ENCODE results near the gene AMBRA1. TPM values are rescaled to one million over a fixed set of nuclear protein-coding genes. Genes with fewer than 3 reads are reported as not detected.

AMBRA1 gene
- total RNA-seq, 1 donor from 2014 or later = 22.3 TPM

- no peak for DNase-seq (ENCODE audit: low spot score)
These were observed 117.8 kb downstream of the AMBRA1 start for GRCh38 chr11:46475926-46476545.

GRCh38 chr11:46475051-46475925, 118.5 kb downstream of the AMBRA1 start:
- no peak for DNase-seq (ENCODE audit: low spot score)

- DNase-seq (ENCODE audit: low spot score) = no peak
These were observed 121.2 kb downstream of the AMBRA1 start for GRCh38 chr11:46472662-46472994.

- no peak for DNase-seq (ENCODE audit: low spot score)
These were observed 121.7 kb downstream of the AMBRA1 start for GRCh38 chr11:46471943-46472661.

GRCh38 chr11:46469926-46470325, 123.9 kb downstream of the AMBRA1 start:
- no peak for DNase-seq (ENCODE audit: low spot score)

GRCh38 chr11:46465683-46466082, 128.1 kb downstream of the AMBRA1 start:
- DNase-seq (ENCODE audit: low spot score) = no peak

- DNase-seq (ENCODE audit: low spot score) = no peak
These were observed 130.0 kb downstream of the AMBRA1 start for GRCh38 chr11:46463701-46464421.

GRCh38 chr11:46461461-46461927, 132.3 kb downstream of the AMBRA1 start:
- DNase-seq (ENCODE audit: low spot score) = no peak

- no peak for DNase-seq (ENCODE audit: low spot score)
These were observed 135.3 kb downstream of the AMBRA1 start for GRCh38 chr11:46458491-46458890.

GRCh38 chr11:46457659-46458424, 136.0 kb downstream of the AMBRA1 start:
- DNase-seq (ENCODE audit: low spot score) = no peak

- DNase-seq (ENCODE audit: low spot score) = no peak
These were observed 136.8 kb downstream of the AMBRA1 start for GRCh38 chr11:46457021-46457420.

- no peak for DNase-seq (ENCODE audit: low spot score)
These were observed 137.4 kb downstream of the AMBRA1 start for GRCh38 chr11:46456269-46457001.

- no peak for DNase-seq (ENCODE audit: low spot score)
These were observed 138.0 kb downstream of the AMBRA1 start for GRCh38 chr11:46455834-46456233.

- DNase-seq (ENCODE audit: low spot score) = no peak
These were observed 140.8 kb downstream of the AMBRA1 start for GRCh38 chr11:46452918-46453517.

GRCh38 chr11:46451759-46452158, 142.1 kb downstream of the AMBRA1 start:
- DNase-seq (ENCODE audit: low spot score) = no peak

GRCh38 chr11:46450846-46451477, 142.9 kb downstream of the AMBRA1 start:
- no peak for DNase-seq (ENCODE audit: low spot score)

- DNase-seq (ENCODE audit: low spot score) = no peak
These were observed 146.3 kb downstream of the AMBRA1 start for GRCh38 chr11:46447544-46447943.

GRCh38 chr11:46445920-46446771, 147.7 kb downstream of the AMBRA1 start:
- no peak for DNase-seq (ENCODE audit: low spot score)
